ENCODE measurements around the gene SETD3. TPM values are rescaled to one million over a fixed set of nuclear protein-coding genes. Genes with fewer than 3 reads are reported as not detected.

Gene SETD3
- 87.0 and 91.6 TPM in 2 replicates for total RNA-seq

GRCh38 chr14:99479906-99480869, at the start of gene SETD3:
TSS of gene SETD3 (minus strand) at chr14:99480859. CDS start at chr14:99465805, 15,054 bp downstream.

GRCh38 chr14:99480917-99481744, 472 bp upstream of the SETD3 start, which contains the start of gene CCNK:
TSS of gene CCNK (plus strand) at chr14:99481409. CDS start at chr14:99492678, 11,269 bp downstream.

Small RNAs within 50 kb of the gene (small RNA-seq; reads per million reads assigned to genes)
- not detected for gene RNU6-91P

Other genes with a start within 250 kb of the SETD3 start
- under 0.01 and 0.27 TPM in 2 replicates for gene BCL11B, start 208.7 kb downstream of the SETD3 start, total RNA-seq
- 43.5 and 44.8 TPM in 2 replicates for gene CCNK, start 550 bp upstream of the SETD3 start, total RNA-seq
- gene CCDC85C, start 123.3 kb upstream of the SETD3 start, total RNA-seq: 12.4 and 42.7 TPM in 2 replicates
- 0.80 and 1.9 TPM in 2 replicates for gene HHIPL1, start 164.3 kb upstream of the SETD3 start, total RNA-seq
- under 0.01 and 0.14 TPM in 2 replicates for gene CYP46A1, start 203.4 kb upstream of the SETD3 start, total RNA-seq

All from thoracic aorta endothelial cell (primary cell).